Common myeloid progenitor, CD34-positive (primary cell): Measurements from ENCODE around the gene MANEAL.

Experiments used
- CTCF ChIA-PET: fragments of 350-600 bp; sonication (Branson Sonifier 250); formaldehyde crosslinking; loops from one replicate; lab custom pipeline; 2021; ENCODE audit warnings: antibody characterized with exemption; lab: Charles Lee
- POLR2A ChIA-PET: fragments of 350-600 bp; sonication (Branson Sonifier 250); formaldehyde crosslinking; loops from one replicate; lab custom pipeline; 2021; ENCODE audit warnings: antibody characterized with exemption; lab: Charles Lee
- DNase-seq, 3 donors: peaks; one replicate each; pipeline versions ENCODE4 v3.0.0 to v3.0.0-alpha.2; 2013
- H3K27ac ChIP-seq, 2 experiments: 1 replicate in 1 of 2; 2 replicates in 1 of 2; pipeline ENCODE4 v1.7.0; 2013; ENCODE audit warnings: inconsistent platforms in 2 of 2, low read length in 2 of 2, mild to moderate bottlenecking in 2 of 2, low read depth in 1 of 2, moderate library complexity in 1 of 2; ENCODE audit not compliant: severe bottlenecking in 2 of 2, insufficient read depth in 1 of 2, poor library complexity in 1 of 2
- H3K27me3 ChIP-seq, 5 experiments: replicated peaks in 2 of 5; 1 replicate in 3 of 5; 2 replicates in 2 of 5; pipeline versions ENCODE4 v1.6.1 to v1.7.0; 2013; ENCODE audit warnings: low read length in 4 of 5, mild to moderate bottlenecking in 2 of 5, moderate library complexity in 2 of 5, inconsistent platforms in 1 of 5; ENCODE audit not compliant: insufficient read depth in 5 of 5, control insufficient read depth in 4 of 5
- H3K36me3 ChIP-seq, 4 experiments: 1 replicate in 2 of 4; 2 replicates in 2 of 4; pipeline versions ENCODE4 v1.6.1 to v1.7.0; 2013; ENCODE audit warnings: low read length in 3 of 4, control low read depth in 1 of 4, mild to moderate bottlenecking in 1 of 4; ENCODE audit not compliant: control insufficient read depth in 4 of 4, insufficient read depth in 4 of 4
- H3K4me1 ChIP-seq, 4 experiments: 1 replicate in 3 of 4; 2 replicates in 1 of 4; pipeline versions ENCODE4 v1.6.1 to v1.7.1; 2013; ENCODE audit warnings: low read length in 3 of 4, mild to moderate bottlenecking in 3 of 4, control low read depth in 1 of 4, inconsistent platforms in 1 of 4, moderate library complexity in 1 of 4; ENCODE audit not compliant: control insufficient read depth in 4 of 4, insufficient read depth in 4 of 4; ENCODE audit errors: control extremely low read depth in 1 of 4
- H3K4me3 ChIP-seq, 7 experiments: 1 replicate in 4 of 7; 2 replicates in 3 of 7; pipeline versions ENCODE4 v1.5.1 to v1.7.0; 2013; ENCODE audit warnings: mild to moderate bottlenecking in 7 of 7, low read length in 6 of 7, moderate library complexity in 6 of 7, inconsistent platforms in 2 of 7, low read depth in 2 of 7, control low read depth in 1 of 7; ENCODE audit not compliant: insufficient read depth in 4 of 7, control insufficient read depth in 1 of 7; ENCODE audit errors: extremely low read depth in 1 of 7
- H3K9me3 ChIP-seq, 5 experiments: 1 replicate in 4 of 5; 2 replicates in 1 of 5; pipeline versions ENCODE4 v1.6.1 to v1.7.1; 2013; ENCODE audit warnings: low read length in 4 of 5, mild to moderate bottlenecking in 2 of 5, inconsistent platforms in 1 of 5, low read depth in 1 of 5, moderate library complexity in 1 of 5; ENCODE audit not compliant: control insufficient read depth in 4 of 5, insufficient read depth in 2 of 5; ENCODE audit errors: control extremely low read depth in 1 of 5
- WGBS: methylation state at CpG from one replicate; pipeline ENCODE4 v1.1.5; 2013; ENCODE audit not compliant: insufficient coverage; 5-methylcytosine and 5-hydroxymethylcytosine counted together

MANEAL gene

DNA sequence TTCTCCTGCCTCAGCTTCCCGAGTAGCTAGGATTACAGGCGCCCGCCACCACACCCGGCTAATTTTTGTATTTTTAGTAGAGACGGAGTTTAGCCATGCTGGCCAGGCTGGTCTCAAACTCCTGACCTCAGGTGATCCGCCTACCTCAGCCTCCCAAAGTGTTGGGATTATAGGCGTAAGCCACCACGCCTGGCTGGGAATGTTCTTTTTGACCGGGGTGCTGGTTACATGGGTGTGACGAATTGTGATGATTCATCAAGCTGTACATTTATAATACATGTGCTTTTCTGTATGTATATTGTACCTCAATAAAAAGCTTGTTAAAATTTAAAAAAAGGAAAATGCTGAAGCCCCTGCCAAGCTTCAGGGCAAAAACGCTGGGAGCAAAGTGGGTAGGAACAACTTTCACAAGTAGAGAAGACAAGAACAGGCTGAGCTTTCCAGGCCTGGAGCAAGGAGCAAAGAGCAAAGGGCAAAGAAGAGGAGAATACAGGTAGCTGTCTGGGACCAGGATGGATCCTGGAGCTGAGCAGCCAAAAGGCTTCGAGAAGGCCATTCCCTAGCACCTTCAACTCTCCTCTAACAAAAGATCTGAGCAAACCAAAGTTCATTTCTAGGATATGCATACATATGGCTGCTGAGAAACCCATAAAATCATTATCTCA is 34.9 kb downstream of the MANEAL start:
- Histone ChIP-seq H3K27me3 (no peaks in the 10 kb centered on the region), H3K27ac (no peak overlapping the region), H3K4me1 (no peaks in the 10 kb centered on the region), H3K4me3 (no peak overlapping the region), H3K36me3 (peaks cover 15 to 48% (median 30%) of the 10 kb centered on the region in 4 experiments), H3K9me3 (no peaks in the 10 kb centered on the region)
- WGBS: 81% methylated on average over 6 of the region's 12 CpGs
- POLR2A ChIA-PET: interaction anchor here (0.6 kb wide), 2 partner anchors 522 to 1505 kb away, joined by 3 read pairs; no protein-coding TSS in a partner anchor
- CTCF ChIA-PET: interaction anchor here (1.1 to 1.6 kb wide), 2 partner anchors 9 to 16 kb away, joined by 3 read pairs; no protein-coding TSS in a partner anchor
- DNase-seq: no peak

DNA sequence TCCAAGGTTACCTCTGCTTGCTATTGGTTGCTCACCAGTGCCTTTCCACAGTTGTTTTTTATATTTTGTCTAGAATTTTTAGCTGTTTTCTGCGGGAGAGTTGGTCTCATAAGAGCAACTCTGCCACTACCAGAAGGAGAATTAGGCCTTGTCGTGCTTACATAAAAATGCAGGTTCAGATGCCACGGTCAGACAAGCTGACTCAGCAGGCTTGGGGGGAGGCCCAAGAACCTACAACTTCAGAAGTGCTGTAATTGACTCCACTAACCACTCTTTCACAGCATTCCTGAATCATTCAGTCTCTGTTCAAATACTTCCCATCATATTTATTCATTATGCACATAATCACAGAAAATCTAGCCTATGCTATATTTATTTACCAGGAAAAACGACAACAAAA is 37.5 kb downstream of the MANEAL start:
- Histone ChIP-seq H3K9me3 (no peaks in the 10 kb centered on the region), H3K27me3 (no peaks in the 10 kb centered on the region), H3K4me3 (no peak overlapping the region), H3K36me3 (peaks cover 23 to 63% (median 40%) of the 10 kb centered on the region in 4 experiments), H3K4me1 (no peaks in the 10 kb centered on the region), H3K27ac (no peak overlapping the region)
- DNase-seq: no peak
- POLR2A ChIA-PET: no interaction called here
- WGBS: 100% methylated on average over 4 of the region's 4 CpGs
- CTCF ChIA-PET: interaction anchor here (1.5 to 1.6 kb wide), 2 partner anchors 8 to 29 kb away, joined by 3 to 4 read pairs; no protein-coding TSS in a partner anchor

- H3K27me3 ChIP-seq: no peaks in the 10 kb centered on the region
- no peak for DNase-seq
- no peak overlapping the region for H3K27ac ChIP-seq
- CTCF ChIA-PET: interaction anchor here (1.5 to 1.6 kb wide), 2 partner anchors 9 to 28 kb away, joined by 3 to 4 read pairs; no protein-coding TSS in a partner anchor
- H3K9me3 ChIP-seq: no peaks in the 10 kb centered on the region
- no peaks in the 10 kb centered on the region for H3K4me1 ChIP-seq
- no peak overlapping the region for H3K4me3 ChIP-seq
- POLR2A ChIA-PET: no interaction called here
- WGBS: no CpG with 5 or more reads among the region's 2 CpGs
- H3K36me3 ChIP-seq: peaks cover 23 to 63% (median 36%) of the 10 kb centered on the region in 4 experiments
These were observed 38.2 kb downstream of the MANEAL start for GRCh38 chr1:37831809-37832208.

GRCh38 chr1:37836788-37837187 is 43.1 kb downstream of the MANEAL start:
- 0% methylated on average over 1 of the region's 3 CpGs for WGBS
- CTCF ChIA-PET: interaction anchor here (1.0 to 1.3 kb wide), 2 partner anchors 20 to 29 kb away, joined by 3 to 4 read pairs; partner anchors contain the start of genes C1orf122 and YRDC
- no peaks in the 10 kb centered on the region for H3K4me1 ChIP-seq
- no peak overlapping the region for H3K27ac ChIP-seq
- POLR2A ChIA-PET: no interaction called here
- DNase-seq: no peak
- H3K36me3 ChIP-seq: peaks cover 16 to 71% (median 48%) of the 10 kb centered on the region in 4 experiments
- H3K9me3 ChIP-seq: no peaks in the 10 kb centered on the region
- H3K27me3 ChIP-seq: no peaks in the 10 kb centered on the region
- H3K4me3 ChIP-seq: no peak overlapping the region

DNA sequence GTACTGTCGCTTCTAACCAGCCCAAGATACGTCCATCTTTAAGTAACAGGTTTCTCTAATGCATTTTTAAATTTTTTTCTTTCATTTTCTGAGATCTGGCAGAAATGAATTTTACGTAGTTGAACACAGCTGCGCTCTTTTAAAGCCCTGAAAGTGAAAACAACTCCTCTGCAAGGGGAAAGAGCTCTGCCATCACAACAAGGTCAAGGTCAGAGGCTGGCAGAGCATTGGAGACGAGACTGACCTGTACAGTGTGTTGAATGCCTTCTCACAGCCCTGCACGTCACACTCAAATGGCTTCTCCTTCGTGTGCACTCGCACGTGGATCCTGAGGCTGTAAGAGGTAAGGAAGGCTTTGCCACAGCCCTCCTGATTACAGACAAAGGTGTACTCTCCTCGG is 46.0 kb downstream of the MANEAL start:
- ChIA-PET POLR2A (no interaction called here), CTCF (interaction anchor here (0.7 to 3.5 kb wide), 3 partner anchors 11 to 20 kb away, joined by 3 to 10 read pairs (median 3); partner anchors contain the start of gene MTF1)
- Histone ChIP-seq H3K27me3 (no peaks in the 10 kb centered on the region), H3K4me3 (no peak overlapping the region), H3K4me1 (peaks cover 0 to 4% (median 0%) of the 10 kb centered on the region in 4 experiments), H3K27ac (no peak overlapping the region), H3K36me3 (peaks cover 9 to 56% (median 34%) of the 10 kb centered on the region in 4 experiments), H3K9me3 (no peaks in the 10 kb centered on the region)
- DNase-seq: no peak
- whole genome bisulfite sequencing: 96% methylated on average over 10 of the region's 10 CpGs

DNA sequence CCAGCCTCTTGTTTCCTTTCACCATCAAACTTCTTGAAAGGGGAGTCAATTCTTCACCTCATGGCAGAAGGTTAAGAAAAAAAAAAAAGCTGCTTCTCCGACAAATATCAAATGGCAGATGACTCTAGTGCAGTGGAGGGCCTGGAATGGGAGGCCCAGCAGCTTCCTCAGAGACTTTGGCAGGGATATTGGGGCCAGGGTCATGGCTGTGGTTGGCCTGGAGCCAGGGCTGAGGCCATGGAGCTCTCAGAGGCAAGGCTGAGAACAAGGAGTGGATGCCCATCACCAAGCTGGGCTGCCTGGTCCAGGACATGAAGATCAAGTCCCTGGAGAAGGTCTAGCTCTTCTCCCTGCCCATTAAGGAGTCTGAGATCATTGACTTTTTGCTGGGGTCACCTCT is 47.1 kb downstream of the MANEAL start:
- Histone ChIP-seq H3K27ac (no peak overlapping the region), H3K36me3 (peaks cover 4 to 46% (median 29%) of the 10 kb centered on the region in 4 experiments), H3K4me1 (peaks cover 0 to 13% (median 2%) of the 10 kb centered on the region in 4 experiments), H3K27me3 (no peaks in the 10 kb centered on the region), H3K4me3 (no peak overlapping the region), H3K9me3 (no peaks in the 10 kb centered on the region)
- DNase-seq: no peak
- 100% methylated on average over 1 of the region's 1 CpG for WGBS
- ChIA-PET CTCF (interaction anchor here (0.9 to 3.5 kb wide), 3 partner anchors 19 to 237 kb away, joined by 3 to 10 read pairs (median 3); partner anchors contain the start of gene MTF1), POLR2A (no interaction called here)

GRCh38 chr1:37841652-37842051 is 48.0 kb downstream of the MANEAL start:
- POLR2A ChIA-PET: no interaction called here
- Histone ChIP-seq H3K4me1 (peaks cover 6 to 22% (median 10%) of the 10 kb centered on the region in 4 experiments), H3K36me3 (peaks cover 4 to 46% (median 28%) of the 10 kb centered on the region in 4 experiments), H3K27ac (no peak overlapping the region), H3K27me3 (no peaks in the 10 kb centered on the region), H3K4me3 (no peak overlapping the region), H3K9me3 (no peaks in the 10 kb centered on the region)
- no CpG with 5 or more reads among the region's 3 CpGs for WGBS
- DNase-seq: no peak
- CTCF ChIA-PET: interaction anchor here (0.9 to 3.5 kb wide), 2 partner anchors 19 to 117 kb away, joined by 3 to 10 read pairs; partner anchors contain the start of gene MTF1
